GM04504 (cell line): ENCODE results near the gene LRCH1.
A peak's percentile ranks its signal among the peaks of the same experiment; 100 is the strongest.

ENCODE experiments used
- DNase-seq: peaks from one replicate; pipeline ENCODE4 v3.0.0-alpha.2; 2012; ENCODE audit warnings: low read depth

Gene LRCH1

DNA sequence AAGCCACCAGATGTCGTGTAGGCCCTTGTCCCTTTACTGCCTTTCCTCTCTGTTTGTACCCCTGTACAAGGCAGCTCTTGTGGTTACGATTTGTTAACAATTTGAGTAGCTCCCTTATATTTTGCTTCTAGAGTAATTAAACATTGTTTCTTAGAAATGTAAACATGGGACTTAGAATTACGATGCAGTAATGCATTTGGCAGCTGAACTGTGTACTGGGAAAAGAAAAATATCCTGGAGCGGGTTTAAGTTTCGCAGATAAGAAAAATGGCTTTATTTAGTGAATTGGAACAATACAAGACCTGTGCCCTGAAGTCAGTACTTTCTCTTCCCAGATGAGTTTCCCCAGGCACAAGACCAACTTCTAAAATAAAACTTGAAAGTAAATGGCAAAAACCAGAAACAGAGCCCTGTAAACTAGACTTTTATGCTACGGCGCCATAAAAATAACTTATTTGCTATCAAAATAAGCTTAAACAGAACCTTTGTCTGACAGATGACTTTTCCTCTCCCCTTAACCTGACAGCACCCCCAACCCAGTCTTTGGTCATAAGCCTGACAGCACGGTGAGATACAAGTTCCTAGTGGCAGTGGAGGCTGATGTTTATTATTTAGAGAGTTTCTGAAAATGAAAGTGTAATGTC, 63.0 kb downstream of the LRCH1 start:
- DNase-seq: no peak

- DNase-seq: no peak
Measured at GRCh38 chr13:46617229-46617721, 64.3 kb downstream of the LRCH1 start.

- DNase-seq: no peak
Measured at GRCh38 chr13:46617885-46618284, 64.9 kb downstream of the LRCH1 start.

DNA sequence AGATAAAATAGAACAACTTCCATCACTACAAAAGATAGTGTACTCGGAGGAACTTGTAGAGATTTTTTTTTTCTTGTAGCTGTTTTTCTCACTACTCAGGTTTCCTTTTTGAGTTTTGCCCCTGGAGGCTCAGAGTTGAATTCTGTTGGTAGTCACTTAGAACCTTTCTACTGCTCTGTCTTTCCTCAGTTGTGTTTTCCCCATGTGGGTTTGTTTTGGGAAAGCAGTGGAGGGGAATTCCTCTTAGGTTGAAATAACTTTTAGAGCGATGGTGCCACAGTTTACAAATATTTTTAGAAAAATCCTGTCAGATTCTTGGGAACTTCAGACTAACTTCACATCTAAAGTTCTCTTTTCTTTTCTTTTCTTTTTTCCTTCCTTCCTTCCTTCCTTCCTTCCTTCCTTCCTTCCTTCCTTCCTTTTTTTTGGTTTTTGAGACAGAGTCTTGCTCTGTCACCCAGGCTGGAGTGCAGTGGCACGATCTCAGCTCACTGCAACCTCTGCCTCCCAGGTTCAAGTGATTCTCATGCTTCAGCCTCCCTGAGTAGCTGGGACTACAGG, 65.8 kb downstream of the LRCH1 start:
- no peak for DNase-seq

GRCh38 chr13:46620029-46620428, 67.1 kb downstream of the LRCH1 start:
- no peak for DNase-seq

DNA sequence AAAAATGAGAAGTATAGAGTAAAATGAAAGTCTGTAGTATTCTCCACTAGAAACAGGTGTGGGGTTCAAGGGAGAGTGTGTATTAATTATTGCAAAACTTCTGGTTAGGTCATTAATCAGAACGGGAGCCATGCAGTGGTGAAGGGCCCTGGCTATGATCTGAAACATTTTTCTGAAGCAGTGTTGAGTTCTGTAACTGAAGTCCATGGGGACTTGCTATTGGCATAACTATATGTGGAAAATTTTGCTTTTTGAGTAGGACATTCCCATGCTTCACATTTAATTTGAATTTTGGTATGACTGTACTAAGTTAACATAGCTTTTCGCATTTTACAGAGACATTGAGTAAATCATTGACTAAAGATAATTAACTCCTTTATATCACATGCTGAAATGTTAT, 67.5 kb downstream of the LRCH1 start:
- DNase-seq: no peak

GRCh38 chr13:46621133-46621532, 68.2 kb downstream of the LRCH1 start:
- DNase-seq: no peak

DNA sequence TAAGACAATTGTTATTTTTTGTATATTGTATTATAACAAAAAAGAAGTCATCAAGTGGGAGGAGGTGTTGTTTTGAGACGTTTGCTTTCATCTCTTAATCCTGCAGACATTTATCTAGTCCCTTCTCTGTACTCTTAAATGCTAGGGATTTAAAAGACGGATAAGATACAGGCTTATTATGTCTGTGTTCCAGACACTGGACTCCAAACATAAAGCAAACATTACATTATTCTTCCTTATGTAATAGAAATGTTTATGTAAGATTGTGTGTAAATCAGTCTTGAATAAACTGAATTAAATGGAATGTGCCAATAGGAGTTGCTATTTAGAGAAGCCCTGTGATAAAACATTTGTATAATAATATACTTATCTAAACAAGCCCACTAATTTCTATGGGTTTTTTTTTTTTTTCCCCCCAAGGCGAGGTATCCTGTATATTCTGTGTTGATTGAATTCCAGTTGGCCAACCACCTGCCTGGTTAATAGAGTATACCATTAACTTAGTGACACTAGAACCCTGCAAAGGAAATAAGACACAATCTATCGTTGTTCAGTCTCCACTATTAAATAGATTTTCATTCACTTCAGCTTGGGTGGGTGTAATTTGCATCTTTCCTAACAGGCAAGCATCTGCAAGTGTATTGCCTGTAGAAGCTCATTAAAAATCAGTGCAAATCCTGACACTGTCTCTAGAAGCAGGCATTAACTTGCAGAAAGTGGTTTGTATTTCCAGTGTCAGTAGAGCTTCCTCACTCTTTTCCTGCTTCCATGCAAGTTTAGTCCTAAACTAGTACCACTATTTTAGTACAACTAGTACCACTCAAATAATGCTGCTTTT, 69.0 kb downstream of the LRCH1 start:
- DNase-seq: no peak

DNA sequence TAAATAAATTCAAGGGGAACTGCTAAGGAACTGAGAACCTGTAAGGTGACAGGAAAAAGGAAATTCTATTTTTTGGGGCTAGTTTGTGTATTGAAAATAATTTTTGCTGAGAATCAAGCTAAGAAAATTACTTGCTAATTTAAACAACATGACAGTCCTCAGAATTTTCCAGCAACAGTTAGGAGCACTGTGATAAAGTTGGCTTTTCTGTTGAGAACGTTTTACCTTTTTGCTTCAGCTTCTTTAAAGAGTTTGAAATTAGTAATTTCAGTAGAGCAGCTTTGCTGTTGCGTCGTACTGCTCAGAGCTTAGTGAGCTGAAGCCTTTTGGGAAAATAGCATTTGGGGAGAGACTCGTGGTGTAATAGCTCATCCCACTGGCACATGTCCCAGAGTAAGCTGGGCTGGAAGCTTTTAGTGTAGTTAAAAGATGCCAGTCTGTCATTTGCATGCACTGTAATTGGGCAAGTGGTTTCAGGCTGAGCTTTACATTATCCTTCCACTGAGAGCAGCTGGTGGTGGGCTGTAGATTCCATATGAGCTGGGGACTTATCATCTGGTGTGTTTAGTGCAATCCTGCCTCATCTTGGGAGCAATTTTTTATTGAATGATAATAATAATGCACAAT, 69.8 kb downstream of the LRCH1 start:
- peak; percentile 83 for DNase-seq

GRCh38 chr13:46624353-46624752, 71.4 kb downstream of the LRCH1 start:
- DNase-seq: no peak

DNA sequence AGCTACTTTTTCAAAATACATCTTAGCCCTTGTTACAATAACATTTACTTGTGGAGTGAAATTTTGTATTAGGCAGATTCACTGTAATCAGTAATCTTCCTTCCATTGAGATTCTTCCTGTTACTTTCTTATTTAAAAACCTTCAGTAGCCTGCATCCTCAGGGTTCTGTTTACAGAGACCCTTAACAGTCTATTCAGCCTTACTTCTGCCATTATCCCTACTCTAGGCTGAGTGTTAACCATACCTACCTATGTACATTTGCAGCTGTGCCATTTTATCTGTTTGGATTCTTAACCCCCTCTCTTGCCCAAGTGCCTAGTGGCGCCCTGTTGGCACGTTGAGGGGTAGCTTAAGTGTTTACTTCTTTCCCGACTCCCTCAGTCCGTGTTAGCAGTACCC, 71.9 kb downstream of the LRCH1 start:
- DNase-seq: no peak

- no peak for DNase-seq
Measured at GRCh38 chr13:46627462-46627861, 74.5 kb downstream of the LRCH1 start.

DNA sequence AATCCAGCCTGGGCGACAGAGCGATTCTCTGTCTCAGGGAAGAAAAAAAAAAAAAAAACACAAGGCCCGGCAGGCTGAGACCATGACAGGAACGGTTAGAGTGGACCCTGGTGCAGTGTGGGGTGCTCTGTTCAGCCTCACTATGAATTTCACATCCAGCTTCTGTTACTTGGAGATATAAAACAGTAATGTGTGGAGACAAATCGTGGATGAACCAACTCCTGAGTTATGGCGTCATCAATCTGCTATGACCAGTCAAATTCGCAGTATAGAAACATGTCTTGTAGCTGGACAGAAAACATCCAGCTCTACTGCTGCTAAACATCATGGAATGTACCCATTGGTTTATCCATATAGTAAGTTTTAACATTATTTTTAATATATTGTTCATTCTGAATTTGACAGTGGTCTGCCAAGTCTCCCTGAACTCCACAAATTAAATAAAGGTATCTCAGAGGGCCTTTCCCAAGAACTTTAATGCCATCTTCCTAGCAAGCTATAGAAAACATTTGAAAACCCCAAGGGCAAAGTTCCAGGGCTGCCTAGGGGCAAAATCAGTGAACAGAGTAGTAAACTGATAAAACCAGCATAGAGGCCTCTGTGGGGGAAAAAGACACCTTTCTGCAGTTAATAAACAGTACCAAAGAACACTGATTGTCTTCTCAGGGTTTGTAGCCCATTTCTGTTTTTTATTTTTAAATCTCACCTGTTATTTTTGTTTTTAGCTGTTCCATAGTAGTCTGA, 75.8 kb downstream of the LRCH1 start:
- DNase-seq: no peak

DNA sequence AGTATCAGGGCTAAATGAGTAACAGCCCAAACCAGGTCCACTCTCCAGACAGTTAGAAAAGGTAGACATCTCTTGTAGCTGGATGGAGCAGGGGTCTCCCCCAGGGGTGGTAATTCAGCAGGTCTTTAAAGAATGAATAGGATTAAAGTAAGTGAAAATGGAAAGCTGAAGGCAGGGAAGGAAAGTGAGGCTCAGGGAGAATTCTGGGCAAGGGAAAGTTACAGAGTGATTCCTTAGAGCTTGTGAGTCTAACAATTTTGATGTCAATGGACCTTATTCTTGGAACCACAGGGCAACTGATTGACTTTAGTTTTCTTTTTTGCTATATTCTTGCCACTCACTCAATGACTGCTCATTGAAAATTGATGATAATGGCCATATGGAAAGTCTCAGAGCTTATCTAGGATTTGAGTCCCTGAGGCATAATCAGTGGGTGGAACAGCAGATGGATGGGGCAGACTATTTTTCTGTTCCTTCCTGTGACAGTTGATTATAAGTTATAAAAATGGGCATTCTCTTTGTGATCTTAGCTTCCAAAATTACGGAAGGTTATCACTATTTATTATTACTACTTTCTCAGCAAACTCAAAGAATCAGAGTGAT, 76.9 kb downstream of the LRCH1 start:
- DNase-seq: no peak

- no peak for DNase-seq
Measured at GRCh38 chr13:46630431-46631178, 77.6 kb downstream of the LRCH1 start.

DNA sequence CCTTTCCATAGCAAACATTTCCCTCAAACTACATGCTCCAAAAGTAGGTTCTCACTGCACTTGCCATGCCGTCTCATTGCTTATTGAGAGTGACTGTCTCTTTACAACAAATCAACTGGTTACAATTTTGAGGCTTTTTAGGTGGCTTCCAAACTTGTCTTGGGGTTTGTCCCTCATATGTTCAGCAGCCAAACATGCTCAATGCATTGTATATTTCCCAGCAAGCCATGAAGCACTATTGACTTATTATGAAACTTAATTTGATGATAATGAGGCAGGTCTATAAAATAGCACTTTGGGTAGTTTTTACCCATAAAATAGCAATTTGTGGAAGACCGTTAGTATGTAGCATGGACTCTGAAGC, 78.2 kb downstream of the LRCH1 start:
- no peak for DNase-seq

- DNase-seq: no peak
Measured at GRCh38 chr13:46632176-46632575, 79.2 kb downstream of the LRCH1 start.

GRCh38 chr13:46633416-46633815, 80.4 kb downstream of the LRCH1 start:
- peak; percentile 50 for DNase-seq

DNA sequence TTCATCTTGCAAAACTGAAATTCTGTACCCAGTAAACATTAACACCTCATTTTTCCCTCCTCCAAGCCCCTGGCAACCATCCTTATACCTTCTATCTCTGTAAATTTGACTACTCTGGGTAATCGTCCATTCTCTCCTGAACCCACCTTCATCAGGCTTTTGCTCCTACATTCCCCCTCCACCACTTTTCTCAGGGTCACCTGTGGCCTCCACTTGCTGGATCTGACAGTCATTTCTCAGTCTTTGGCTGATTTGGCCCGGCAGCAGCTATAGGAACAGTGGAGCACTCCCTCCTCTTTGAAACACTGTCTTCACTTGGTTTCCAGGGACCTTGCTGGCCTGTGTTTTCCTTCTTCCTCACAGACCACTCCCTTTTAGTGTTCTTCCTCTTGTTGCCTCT, 83.5 kb downstream of the LRCH1 start:
- no peak for DNase-seq

- no peak for DNase-seq
Measured at GRCh38 chr13:46637213-46637612, 84.2 kb downstream of the LRCH1 start.

- no peak for DNase-seq
Measured at GRCh38 chr13:46638262-46638661, 85.3 kb downstream of the LRCH1 start.
